HepG2 (cell line): ENCODE measurements around the gene PRKAR1A. TPM values are rescaled to one million over a fixed set of nuclear protein-coding genes. Genes with fewer than 3 reads are reported as not detected.

ENCODE experiments used
- E2F5 ChIP-seq: sonication (generic); formaldehyde crosslinking; conservative IDR thresholded peaks from 2 replicates; pipeline ENCODE4 v1.4.0; 2020; ENCODE audit warnings: missing genetic modification reagents
- ETV6 ChIP-seq: sonication (generic); formaldehyde crosslinking; conservative IDR thresholded peaks from 2 replicates; pipeline ENCODE4 v1.4.0; 2020; ENCODE audit warnings: missing genetic modification reagents
- HIVEP1 ChIP-seq: sonication (generic); formaldehyde crosslinking; IDR thresholded peaks from 2 replicates; pipeline ENCODE4 v1.4.0; 2020; ENCODE audit warnings: mild to moderate bottlenecking, missing genetic modification reagents
- HMGA1 ChIP-seq: sonication (generic); formaldehyde crosslinking; conservative IDR thresholded peaks from 2 replicates; pipeline ENCODE4 v1.4.0; 2020; ENCODE audit warnings: missing genetic modification reagents
- KLF6 ChIP-seq: IDR thresholded peaks from 2 replicates; pipeline ENCODE4 v1.8.0; 2016; ENCODE audit warnings: missing biosample characterization, missing genetic modification reagents
- MAX ChIP-seq: IDR thresholded peaks from 2 replicates; pipeline ENCODE4 v1.6.1; 2012; ENCODE audit warnings: inconsistent platforms
- MLX ChIP-seq: IDR thresholded peaks from 2 replicates; pipeline ENCODE4 v1.6.1; 2016
- NAIF1 ChIP-seq: sonication (generic); formaldehyde crosslinking; IDR thresholded peaks from 2 replicates; pipeline ENCODE4 v1.5.0; 2020; ENCODE audit warnings: mild to moderate bottlenecking, missing genetic modification reagents, borderline replicate concordance
- NBN ChIP-seq: fragments of 450-650 bp; conservative IDR thresholded peaks from 2 replicates; pipeline ENCODE4 v1.6.1; 2017
- POLR2AphosphoS2 ChIP-seq: IDR thresholded peaks from 2 replicates; pipeline ENCODE4 v1.6.1; 2011; ENCODE audit warnings: low read depth, low read length, improper control_type of control experiment
- SAFB2 ChIP-seq: sonication (generic); formaldehyde crosslinking; IDR thresholded peaks from 2 replicates; pipeline ENCODE4 v1.5.1; 2020; ENCODE audit warnings: missing genetic modification reagents, low read depth, mild to moderate bottlenecking, borderline replicate concordance
- SIX1 ChIP-seq: sonication (generic); formaldehyde crosslinking; IDR thresholded peaks from 2 replicates; pipeline ENCODE4 v1.4.0; 2020; ENCODE audit warnings: missing genetic modification reagents, borderline replicate concordance
- SNAI1 ChIP-seq: sonication (generic); formaldehyde crosslinking; IDR thresholded peaks from 2 replicates; pipeline ENCODE4 v1.5.0; 2020; ENCODE audit warnings: mild to moderate bottlenecking, missing genetic modification reagents, borderline replicate concordance
- ZBTB34 ChIP-seq: sonication (generic); formaldehyde crosslinking; IDR thresholded peaks from 2 replicates; pipeline ENCODE4 v1.8.0; 2022; ENCODE audit warnings: mild to moderate bottlenecking, missing genetic modification reagents
- ZBTB49 ChIP-seq: sonication (generic); formaldehyde crosslinking; IDR thresholded peaks from 2 replicates; pipeline ENCODE4 v1.4.0; 2020; ENCODE audit warnings: missing genetic modification reagents, borderline replicate concordance
- ZFY ChIP-seq: sonication (generic); formaldehyde crosslinking; IDR thresholded peaks from 2 replicates; pipeline ENCODE4 v1.4.0; 2020; ENCODE audit warnings: missing genetic modification reagents
- ZMAT5 ChIP-seq: sonication (generic); formaldehyde crosslinking; IDR thresholded peaks from 2 replicates; pipeline ENCODE4 v1.5.0; 2020; ENCODE audit warnings: mild to moderate bottlenecking, low read depth, missing genetic modification reagents, borderline replicate concordance
- ZNF136 ChIP-seq: sonication (generic); formaldehyde crosslinking; IDR thresholded peaks from 2 replicates; pipeline ENCODE4 v1.8.1; 2022; ENCODE audit warnings: low read depth, mild to moderate bottlenecking, moderate library complexity, missing genetic modification reagents
- ZNF329 ChIP-seq: sonication (generic); formaldehyde crosslinking; IDR thresholded peaks from 2 replicates; pipeline ENCODE4 v1.9.0; 2021; ENCODE audit warnings: low read depth, mild to moderate bottlenecking, missing genetic modification reagents
- ZNF335 ChIP-seq: sonication (generic); formaldehyde crosslinking; IDR thresholded peaks from 2 replicates; pipeline ENCODE4 v1.4.0; 2020; ENCODE audit warnings: missing genetic modification reagents
- ZNF563 ChIP-seq: sonication (generic); formaldehyde crosslinking; IDR thresholded peaks from 2 replicates; pipeline ENCODE4 v1.8.0; 2022; ENCODE audit warnings: mild to moderate bottlenecking, moderate library complexity, missing genetic modification reagents
- ZNF567 ChIP-seq: sonication (generic); formaldehyde crosslinking; IDR thresholded peaks from 2 replicates; pipeline ENCODE4 v1.8.1; 2023; ENCODE audit warnings: mild to moderate bottlenecking, missing genetic modification reagents, borderline replicate concordance
- ZNF660 ChIP-seq: sonication (generic); formaldehyde crosslinking; IDR thresholded peaks from 2 replicates; pipeline ENCODE4 v1.5.1; 2020; ENCODE audit warnings: mild to moderate bottlenecking, low read depth, missing genetic modification reagents, borderline replicate concordance
- ZSCAN12 ChIP-seq: sonication (generic); formaldehyde crosslinking; IDR thresholded peaks from 2 replicates; pipeline ENCODE4 v1.9.0; 2021; ENCODE audit warnings: mild to moderate bottlenecking, missing genetic modification reagents
- ZSCAN21 ChIP-seq: sonication (generic); formaldehyde crosslinking; IDR thresholded peaks from 2 replicates; pipeline ENCODE4 v1.8.0; 2022; ENCODE audit warnings: mild to moderate bottlenecking, missing genetic modification reagents, moderate library complexity, borderline replicate concordance
- polyA plus RNA-seq, 8 experiments: library from polyadenylated mRNA; depleted of rRNA in 3 of 8; stranded (reverse) in 7 of 8; unstranded in 1 of 8; fragments of >200 nt; fragmentation: Illumina TruSeq in 4 of 8; extraction: Trizol in 4 of 8; gene quantifications; 2 replicates each; pipeline versions ENCODE4 v1.2.1 to v1.2.3, GENCODE V29; 2011 to 2016; ENCODE audit warnings: low read depth in 4 of 8, missing spikeins in 1 of 8, mixed read lengths in 1 of 8; ENCODE audit not compliant: insufficient read depth in 1 of 8
- total RNA-seq, 5 experiments: library from RNA; depleted of rRNA; stranded (reverse); fragments of >200 nt; fragmentation: Illumina TruSeq; extraction: Trizol; gene quantifications; 2 replicates each; pipeline ENCODE4 v1.2.3, GENCODE V29; 2016; ENCODE audit warnings: low read depth in 1 of 5

The PRKAR1A gene
- total and polyA plus RNA-seq, 2 of the 13 experiments (the other 11 are each of a cell fraction or from before 2014, with no cell fraction given) = 265 to 266 TPM

GRCh38 chr17:68512960-68513474, 787 bp downstream of the PRKAR1A start (continued):
- no peak for TF ChIP-seq ZSCAN21 (CRISPR knock-in tag)
- no peak for TF ChIP-seq ZNF136 (CRISPR knock-in tag)
- peak; percentile 48; the same call in 1 of the 2 replicates for TF ChIP-seq ZNF567
- TF ChIP-seq ZMAT5 (CRISPR knock-in tag) = no peak
- TF ChIP-seq ZBTB49 (CRISPR knock-in tag) = 0 out of 2 replicates have a peak, but pooled peaks have one; percentile 18
- TF ChIP-seq SNAI1 (CRISPR knock-in tag) = 0 out of 2 replicates have a peak, but pooled peaks have one; percentile 82
- TF ChIP-seq SAFB2 (CRISPR knock-in tag) = no peak
- no peak for TF ChIP-seq ZNF329 (CRISPR knock-in tag)
- no peak for TF ChIP-seq NBN
- TF ChIP-seq POLR2AphosphoS2 = no peak
- TF ChIP-seq MAX = 0 out of 2 replicates have a peak, but pooled peaks have one; percentile 15
- no peak for TF ChIP-seq HMGA1 (CRISPR knock-in tag)
- no peak for TF ChIP-seq ZNF563 (CRISPR knock-in tag)
- TF ChIP-seq ZNF660 (CRISPR knock-in tag) = 0 out of 2 replicates have a peak, but pooled peaks have one; percentile 71
- no peak for TF ChIP-seq ZBTB34 (CRISPR knock-in tag)
- 0 out of 2 replicates have a peak, but pooled peaks have one; percentile 34 for TF ChIP-seq ZNF335
- no peak for TF ChIP-seq ZSCAN12 (CRISPR knock-in tag)
- 0 out of 2 replicates have a peak, but pooled peaks have one; percentile 35 for TF ChIP-seq HIVEP1
- no peak for TF ChIP-seq KLF6 (CRISPR knock-in tag)
- TF ChIP-seq ETV6 (CRISPR knock-in tag) = 0 out of 2 replicates have a peak, but pooled peaks have one; percentile 26
- TF ChIP-seq SIX1 = no peak
- peak; percentile 6; the same call in 1 of the 2 replicates for TF ChIP-seq ZFY (CRISPR knock-in tag)
- TF ChIP-seq E2F5 (CRISPR knock-in tag) = no peak
- TF ChIP-seq MLX (CRISPR knock-in tag) = no peak
- TF ChIP-seq NAIF1 (CRISPR knock-in tag) = peak; percentile 68; the same call in 1 of the 2 replicates
